GM12874 (cell line): ENCODE measurements around the gene SLC25A10.
A peak's percentile ranks its signal among the peaks of the same experiment; 100 is the strongest.

Experiments used
- CTCF ChIP-seq: IDR thresholded peaks from 2 replicates; pipeline ENCODE4 v1.5.1; 2011; ENCODE audit warnings: low read depth, mild to moderate bottlenecking, control low read depth, low read length, moderate library complexity; ENCODE audit not compliant: insufficient read depth

The SLC25A10 gene

GRCh38 chr17:81672954-81673353 lies 39.1 kb upstream of the SLC25A10 start:
- no peak for TF ChIP-seq CTCF

GRCh38 chr17:81673561-81674258 lies 38.4 kb upstream of the SLC25A10 start:
- no peak for TF ChIP-seq CTCF

GRCh38 chr17:81675515-81676221 lies 36.4 kb upstream of the SLC25A10 start:
- TF ChIP-seq CTCF: peak; percentile 41

DNA sequence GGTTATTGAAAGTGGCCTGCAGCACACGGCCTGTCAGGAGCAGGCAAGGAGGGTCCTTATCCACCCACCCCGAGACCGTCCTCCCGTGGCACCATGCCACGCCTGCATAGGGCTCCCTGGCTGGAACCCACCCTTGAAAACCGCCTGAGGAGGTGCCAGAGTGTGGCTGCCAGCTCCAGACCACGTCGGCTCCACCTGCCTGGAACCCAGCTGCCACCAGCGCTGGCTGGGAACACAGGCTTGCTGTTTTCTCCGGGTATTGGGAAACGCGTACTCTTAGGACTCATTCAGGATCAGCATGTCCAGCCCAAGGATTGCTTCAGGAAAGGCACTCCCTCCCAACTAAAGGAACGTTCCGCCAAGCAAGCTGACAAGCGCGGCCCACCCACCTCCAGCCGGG lies 35.2 kb upstream of the SLC25A10 start:
- no peak for TF ChIP-seq CTCF

- TF ChIP-seq CTCF: no peak
These were observed 31.9 kb upstream of the SLC25A10 start for GRCh38 chr17:81680150-81680549.

GRCh38 chr17:81681672-81682071 lies 30.4 kb upstream of the SLC25A10 start:
- TF ChIP-seq CTCF: no peak

DNA sequence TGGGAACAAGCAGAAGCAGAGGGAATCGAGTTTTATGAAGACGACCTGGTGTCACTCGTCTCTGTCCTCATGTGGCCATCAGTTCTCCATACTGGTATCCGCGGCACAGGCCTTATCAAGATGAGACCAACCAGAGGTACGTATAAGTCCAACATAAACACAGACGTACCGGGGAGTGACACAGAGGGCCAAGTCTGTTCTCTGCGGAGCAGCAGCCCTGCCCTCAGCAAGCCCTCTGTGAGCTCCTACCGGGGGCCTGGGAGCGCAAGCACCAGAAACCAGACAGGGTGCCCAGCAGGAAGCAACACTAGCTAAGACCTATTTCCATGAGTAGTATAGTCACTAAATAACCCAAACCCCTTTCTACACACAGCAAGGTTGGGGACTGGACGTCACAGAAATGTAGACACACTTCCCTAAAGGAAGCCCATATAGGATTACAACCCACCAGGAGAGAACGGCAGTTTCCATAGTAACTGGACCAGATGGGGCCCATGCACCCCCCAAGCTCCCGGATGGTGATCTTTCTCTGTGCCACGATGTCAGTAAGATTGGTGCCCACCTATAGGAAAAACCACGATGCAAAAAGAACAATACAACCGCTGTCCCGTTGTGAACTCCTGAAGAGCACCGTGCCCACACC lies 29.4 kb upstream of the SLC25A10 start:
- no peak for TF ChIP-seq CTCF
